ENCODE results near the gene SGMS1.

GRCh38 chr10:50291261-50291850 lies 332.4 kb downstream of the SGMS1 start:
- TF ChIP-seq CTCF (IDR thresholded peaks at IDR 0.05) = peak in 2 of 4 experiments; percentile 9 to 35
- no peak for TF ChIP-seq POLR2AphosphoS5 (IDR thresholded peaks at IDR 0.05)
- no peak for TF ChIP-seq POLR2A (IDR thresholded peaks at IDR 0.05)
